ENCODE results near the gene GGCT. TPM values are rescaled to one million over a fixed set of nuclear protein-coding genes. Genes with fewer than 3 reads are reported as not detected.
"Not testable (repeated sequence)": the region's sequence is repeated elsewhere in the genome, so short reads cannot be mapped to it uniquely, and the experiment has no call there.

Gene GGCT, protein sequence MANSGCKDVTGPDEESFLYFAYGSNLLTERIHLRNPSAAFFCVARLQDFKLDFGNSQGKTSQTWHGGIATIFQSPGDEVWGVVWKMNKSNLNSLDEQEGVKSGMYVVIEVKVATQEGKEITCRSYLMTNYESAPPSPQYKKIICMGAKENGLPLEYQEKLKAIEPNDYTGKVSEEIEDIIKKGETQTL
- total RNA-seq, result 10 to 100 TPM; 60.5 to 68.0 TPM

DNA sequence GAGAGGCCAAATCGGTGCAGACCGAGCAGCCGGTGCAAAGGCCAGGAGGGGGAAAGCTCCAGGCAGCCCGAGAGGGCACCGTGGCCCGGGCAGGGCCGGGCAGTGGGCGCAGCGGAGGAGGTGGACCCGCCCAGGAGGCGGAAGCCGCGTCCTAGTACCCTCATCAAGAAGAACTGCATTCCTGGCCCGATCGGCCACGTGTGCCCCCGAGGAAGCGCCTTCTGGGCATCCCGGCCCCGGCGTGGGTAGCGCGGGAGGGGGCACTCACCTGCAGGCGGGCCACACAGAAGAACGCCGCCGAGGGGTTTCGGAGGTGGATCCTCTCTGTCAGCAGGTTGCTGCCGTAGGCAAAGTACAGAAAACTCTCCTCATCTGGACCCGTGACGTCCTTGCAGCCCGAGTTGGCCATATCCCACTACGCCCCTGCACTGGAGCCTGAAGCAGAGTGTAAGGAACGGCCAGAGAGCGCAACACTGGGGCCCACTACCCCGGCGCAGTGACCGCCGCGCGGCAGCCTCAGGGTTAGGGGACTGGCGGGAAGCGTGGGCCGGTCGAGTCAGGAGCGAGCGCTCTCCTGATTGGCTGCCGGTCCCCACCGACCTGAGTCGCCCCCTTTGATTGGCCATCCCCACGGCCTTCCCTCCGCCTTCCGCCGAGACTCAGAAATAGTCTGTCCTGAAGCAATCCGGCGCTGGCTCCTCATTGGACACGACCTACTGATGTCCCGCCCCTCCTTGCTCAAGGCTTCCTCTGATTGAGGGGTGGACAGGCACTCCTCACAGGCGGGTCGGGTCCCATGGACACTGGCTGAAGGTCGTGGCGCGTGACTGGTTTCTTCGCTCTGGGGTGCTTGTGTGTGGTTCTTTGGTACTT lies at the start of gene GGCT:
GGCT (minus strand) TSS at position 529 of the 873 bp plus-strand sequence; CDS start at position 409, 120 bp downstream.
- Mint-ChIP-seq H3K4me1 (ENCODE audit: low read depth) (peaks cover 38% of the 10 kb centered on the region), H3K27ac (peak within 1 kb of the TSS; percentile 79), H3K9me3 (peaks cover 3% of the 10 kb centered on the region), H3K27me3 (no peaks in the 10 kb centered on the region), H3K4me3 (peak within 1 kb of the TSS; percentile 77), H3K36me3 (peaks cover 17% of the 10 kb centered on the region)
- POLR2A ChIA-PET, result no interaction called here
- DNase-seq, result peak; percentile 99
- intact Hi-C loops (cut with micrococcal nuclease), result loop anchor here (1.0 to 10.0 kb wide), 8 partner anchors 25 to 1990 kb away; partner anchors contain the start of genes AVL9, FKBP14, GARS1 and LSM5
- CTCF ChIA-PET, result interaction anchor here (1.4 kb wide), 1 partner anchor 60 kb away, joined by 9 read pairs; no protein-coding TSS in a partner anchor

DNA sequence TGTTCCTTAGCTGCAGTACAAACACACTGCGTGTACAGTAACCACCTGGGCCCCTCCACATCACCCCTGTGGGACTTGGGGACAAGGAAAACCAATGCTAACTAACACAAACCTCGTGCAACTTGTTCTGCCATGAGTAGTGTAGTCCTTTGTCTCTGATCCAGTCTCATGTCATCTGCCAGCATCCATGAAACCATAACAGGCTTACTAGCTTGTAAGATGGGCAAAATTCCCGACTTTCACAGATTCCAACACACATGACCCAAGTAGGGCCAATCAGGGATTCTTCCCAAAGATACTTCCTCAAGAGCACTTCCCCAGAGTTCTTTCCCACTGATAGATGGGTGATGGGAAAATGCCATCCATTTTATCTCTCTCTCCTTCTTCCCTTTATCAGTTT lies 48.9 kb upstream of the GGCT start:
- intact Hi-C loops (cut with micrococcal nuclease), result no loop called here
- POLR2A ChIA-PET, result no interaction called here
- Mint-ChIP-seq H3K9me3 (no peaks in the 10 kb centered on the region), H3K4me1 (ENCODE audit: low read depth) (no peaks in the 10 kb centered on the region), H3K27ac (no peak overlapping the region), H3K36me3 (no peaks in the 10 kb centered on the region), H3K27me3 (no peaks in the 10 kb centered on the region), H3K4me3 (no peak overlapping the region)
- no peak for DNase-seq
- CTCF ChIA-PET, result interaction anchor here (1.0 kb wide), 1 partner anchor 11 kb away, joined by 5 read pairs; no protein-coding TSS in a partner anchor

DNA sequence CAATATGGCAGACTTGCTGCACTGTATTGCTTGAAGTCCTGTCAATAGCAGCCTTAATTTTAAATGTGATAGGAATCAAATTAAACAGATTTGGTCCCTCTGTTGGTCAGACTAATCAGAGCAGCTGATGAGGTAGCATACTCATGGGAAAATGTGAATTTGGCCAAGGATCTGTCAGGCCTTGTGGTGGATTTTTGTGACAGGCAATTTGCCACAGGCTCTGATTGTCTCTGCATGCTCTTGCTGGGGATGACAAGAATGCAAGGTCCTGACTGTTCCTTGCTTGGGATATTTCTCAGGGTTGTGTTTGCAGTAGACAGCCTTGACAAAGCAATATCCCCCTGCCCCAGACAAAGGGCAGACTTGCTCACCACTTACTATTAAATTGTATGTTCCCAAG lies 48.5 kb upstream of the GGCT start:
- Mint-ChIP-seq H3K9me3 (no peaks in the 10 kb centered on the region), H3K36me3 (no peaks in the 10 kb centered on the region), H3K4me3 (no peak overlapping the region), H3K4me1 (ENCODE audit: low read depth) (no peaks in the 10 kb centered on the region), H3K27me3 (no peaks in the 10 kb centered on the region), H3K27ac (no peak overlapping the region)
- ChIA-PET CTCF (interaction anchor here (1.0 kb wide), 1 partner anchor 11 kb away, joined by 5 read pairs; no protein-coding TSS in a partner anchor), POLR2A (no interaction called here)
- DNase-seq, result no peak
- intact Hi-C loops (cut with micrococcal nuclease), result no loop called here

DNA sequence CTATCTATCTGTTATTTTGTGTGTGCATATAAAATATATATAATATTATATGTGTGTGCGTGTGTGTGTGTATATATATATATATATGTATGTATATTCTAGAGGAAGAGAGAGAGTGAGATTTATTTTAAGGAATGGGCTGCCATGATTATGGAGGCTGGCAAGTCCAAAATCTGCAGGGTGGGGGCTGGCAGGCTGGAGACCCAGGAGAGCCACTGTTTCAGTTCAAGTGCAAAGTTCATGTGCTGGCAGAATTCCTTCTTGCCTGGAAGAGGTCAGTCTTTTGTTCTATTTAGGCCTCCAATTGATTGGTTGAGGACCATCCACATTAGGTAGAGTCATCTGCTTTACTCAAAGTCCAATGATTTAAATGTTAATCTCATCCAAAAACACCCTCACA lies 47.7 kb upstream of the GGCT start:
- intact Hi-C loops (cut with micrococcal nuclease), result no loop called here

DNA sequence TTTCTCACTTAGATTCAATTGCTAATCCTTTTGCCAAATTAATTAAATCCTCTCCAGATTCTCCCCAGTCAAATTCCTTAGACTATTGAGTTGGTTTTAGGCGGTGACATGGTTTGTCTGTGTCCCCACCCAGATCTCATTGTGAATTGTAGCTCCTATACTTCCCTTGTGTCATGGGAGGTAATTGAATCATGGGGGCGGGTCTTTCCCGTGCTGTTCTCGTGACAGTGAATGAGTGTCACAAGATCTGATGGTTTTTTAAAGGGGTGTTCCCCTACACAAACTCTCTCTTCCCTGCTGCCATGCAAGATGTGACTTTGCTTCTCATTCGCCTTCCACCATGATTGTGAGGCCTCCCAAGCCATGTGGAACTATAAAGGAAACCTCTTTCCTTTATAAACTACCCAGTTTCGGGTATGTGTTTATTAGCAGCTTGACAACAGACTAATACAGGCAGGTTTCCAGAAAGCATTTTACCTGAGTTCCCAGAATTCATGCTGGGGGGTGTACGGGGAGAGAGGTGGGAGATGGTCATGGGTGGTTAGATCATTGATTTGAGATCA lies 45.4 kb upstream of the GGCT start:
- H3K27ac Mint-ChIP-seq, result no peak overlapping the region
- POLR2A ChIA-PET, result no interaction called here

More for the DNA sequence above, 47.7 kb upstream of the GGCT start:
- DNase-seq, result no peak
- H3K36me3 Mint-ChIP-seq, result no peaks in the 10 kb centered on the region
- no peak overlapping the region for H3K4me3 Mint-ChIP-seq
- no peak overlapping the region for H3K27ac Mint-ChIP-seq
- H3K4me1 Mint-ChIP-seq (ENCODE audit: low read depth), result no peaks in the 10 kb centered on the region
- no peaks in the 10 kb centered on the region for H3K9me3 Mint-ChIP-seq
- ChIA-PET POLR2A (no interaction called here), CTCF (interaction anchor here (8.1 kb wide), 1 partner anchor 10 kb away, joined by 114 read pairs; no protein-coding TSS in a partner anchor)
- H3K27me3 Mint-ChIP-seq, result no peaks in the 10 kb centered on the region

DNA sequence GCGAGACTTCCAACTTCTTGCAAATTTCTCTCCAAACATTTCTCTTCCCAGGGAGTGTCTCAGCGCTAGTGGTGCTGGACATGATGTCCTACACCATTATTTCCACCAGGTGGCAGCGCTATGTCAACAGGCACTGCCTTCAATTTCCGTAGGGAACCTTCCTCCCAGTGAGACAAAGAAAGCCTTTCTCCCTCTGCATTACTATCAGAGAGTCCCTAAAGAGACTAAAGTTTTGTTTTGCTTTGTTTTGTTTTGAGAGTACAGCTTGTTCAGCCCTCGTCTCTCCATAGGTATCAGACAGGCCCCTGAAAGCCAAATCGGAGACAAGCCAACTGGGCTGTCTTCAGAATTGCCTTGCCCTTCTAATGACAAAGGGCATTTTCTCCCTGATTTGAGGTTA lies 44.2 kb upstream of the GGCT start:
- DNase-seq, result peak; percentile 51
- ChIA-PET POLR2A (no interaction called here), CTCF (interaction anchor here (0.6 to 8.1 kb wide), 15 partner anchors 9 to 273 kb away, joined by 3 to 114 read pairs (median 4); partner anchors contain the start of gene NOD1)
- no peaks in the 10 kb centered on the region for H3K4me1 Mint-ChIP-seq (ENCODE audit: low read depth)
- intact Hi-C loops (cut with micrococcal nuclease), result loop anchor here (1.0 to 2.0 kb wide), 2 partner anchors 16 to 191 kb away; no protein-coding TSS in a partner anchor
- H3K27me3 Mint-ChIP-seq, result no peaks in the 10 kb centered on the region
- H3K9me3 Mint-ChIP-seq, result no peaks in the 10 kb centered on the region
- H3K36me3 Mint-ChIP-seq, result peaks cover 1% of the 10 kb centered on the region
- H3K27ac Mint-ChIP-seq, result no peak overlapping the region
- no peak overlapping the region for H3K4me3 Mint-ChIP-seq

More for the DNA sequence above, 45.4 kb upstream of the GGCT start:
- Mint-ChIP-seq H3K4me3 (no peak overlapping the region), H3K27me3 (no peaks in the 10 kb centered on the region), H3K4me1 (ENCODE audit: low read depth) (no peaks in the 10 kb centered on the region), H3K36me3 (no peaks in the 10 kb centered on the region), H3K9me3 (no peaks in the 10 kb centered on the region)
- DNase-seq, result peak; percentile 17
- CTCF ChIA-PET, result interaction anchor here (1.0 to 8.1 kb wide), 12 partner anchors 11 to 274 kb away, joined by 3 to 114 read pairs (median 6); partner anchors contain the start of gene NOD1
- intact Hi-C loops (cut with micrococcal nuclease), result loop anchor here (2.0 kb wide), 1 partner anchor 15 kb away; no protein-coding TSS in a partner anchor

DNA sequence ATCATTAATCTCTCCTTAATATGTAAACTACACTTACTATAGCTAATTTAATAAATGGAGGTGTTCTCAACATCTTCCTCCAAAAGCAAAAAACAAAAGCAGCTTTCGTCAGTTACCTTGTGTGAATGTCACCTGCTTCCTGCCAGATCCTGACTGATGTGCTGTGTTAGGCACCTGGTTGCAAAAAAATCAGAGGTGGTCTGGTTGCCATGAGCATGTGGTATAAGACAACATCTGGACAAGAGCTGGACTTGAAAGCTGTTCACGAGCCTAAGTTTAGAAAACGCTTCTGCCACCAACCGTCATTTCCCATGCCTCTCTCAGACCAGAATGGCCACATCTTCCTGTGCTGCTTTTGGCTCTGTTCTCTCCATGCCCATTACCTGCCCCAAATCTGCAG lies 42.0 kb upstream of the GGCT start:
- ChIA-PET CTCF (interaction anchor here (0.8 to 8.1 kb wide), 6 partner anchors 14 to 196 kb away, joined by 3 to 114 read pairs (median 12); no protein-coding TSS in a partner anchor), POLR2A (no interaction called here)
- Mint-ChIP-seq H3K36me3 (peaks cover 12% of the 10 kb centered on the region), H3K27me3 (no peaks in the 10 kb centered on the region), H3K9me3 (no peaks in the 10 kb centered on the region), H3K4me3 (no peak overlapping the region), H3K4me1 (ENCODE audit: low read depth) (no peaks in the 10 kb centered on the region), H3K27ac (no peak overlapping the region)
- intact Hi-C loops (cut with micrococcal nuclease), result no loop called here
- no peak for DNase-seq

DNA sequence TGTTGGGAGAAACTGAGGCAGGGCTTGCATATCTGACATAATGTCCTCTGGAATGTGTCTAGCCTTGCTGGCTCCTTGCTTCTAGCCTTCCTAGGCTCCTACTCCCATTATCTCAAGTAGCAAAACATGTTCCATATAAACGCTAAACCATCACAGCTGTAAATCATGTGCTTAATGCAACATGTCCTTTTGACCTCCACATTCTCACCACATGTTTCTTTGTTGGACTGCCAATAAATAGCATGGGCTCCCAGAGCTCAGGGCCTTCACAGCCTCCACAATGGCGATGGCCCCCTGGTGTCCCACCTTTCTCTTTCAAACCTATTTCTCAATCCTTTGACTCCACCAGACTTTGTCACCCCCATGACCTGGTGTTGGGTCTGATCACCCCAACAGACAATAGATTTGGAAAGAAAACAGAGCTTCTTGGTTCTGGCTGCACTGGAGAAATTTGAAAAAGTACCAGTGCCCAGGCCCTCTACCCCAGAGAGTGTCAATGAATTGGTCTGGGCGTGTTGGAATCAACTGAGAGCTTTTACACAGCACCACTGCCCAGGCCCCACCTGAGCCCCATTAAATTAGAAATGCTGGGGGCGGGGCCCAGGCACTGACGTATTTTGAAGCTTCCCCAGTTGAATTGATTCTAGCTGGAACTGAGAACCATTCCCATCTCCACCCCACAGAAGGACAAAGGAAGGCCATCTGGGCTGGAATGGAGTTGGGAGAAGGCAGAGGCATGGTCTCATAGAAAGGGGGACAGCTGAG lies 41.3 kb upstream of the GGCT start:
- POLR2A ChIA-PET, result no interaction called here
- intact Hi-C loops (cut with micrococcal nuclease), result no loop called here
- H3K9me3 Mint-ChIP-seq, result no peaks in the 10 kb centered on the region
- H3K4me3 Mint-ChIP-seq, result no peak overlapping the region
- no peak for DNase-seq
- H3K27ac Mint-ChIP-seq, result no peak overlapping the region
- H3K27me3 Mint-ChIP-seq, result no peaks in the 10 kb centered on the region
- H3K36me3 Mint-ChIP-seq, result peaks cover 12% of the 10 kb centered on the region
- CTCF ChIA-PET, result interaction anchor here (0.8 to 8.1 kb wide), 7 partner anchors 14 to 196 kb away, joined by 3 to 114 read pairs (median 12); no protein-coding TSS in a partner anchor
- no peaks in the 10 kb centered on the region for H3K4me1 Mint-ChIP-seq (ENCODE audit: low read depth)

DNA sequence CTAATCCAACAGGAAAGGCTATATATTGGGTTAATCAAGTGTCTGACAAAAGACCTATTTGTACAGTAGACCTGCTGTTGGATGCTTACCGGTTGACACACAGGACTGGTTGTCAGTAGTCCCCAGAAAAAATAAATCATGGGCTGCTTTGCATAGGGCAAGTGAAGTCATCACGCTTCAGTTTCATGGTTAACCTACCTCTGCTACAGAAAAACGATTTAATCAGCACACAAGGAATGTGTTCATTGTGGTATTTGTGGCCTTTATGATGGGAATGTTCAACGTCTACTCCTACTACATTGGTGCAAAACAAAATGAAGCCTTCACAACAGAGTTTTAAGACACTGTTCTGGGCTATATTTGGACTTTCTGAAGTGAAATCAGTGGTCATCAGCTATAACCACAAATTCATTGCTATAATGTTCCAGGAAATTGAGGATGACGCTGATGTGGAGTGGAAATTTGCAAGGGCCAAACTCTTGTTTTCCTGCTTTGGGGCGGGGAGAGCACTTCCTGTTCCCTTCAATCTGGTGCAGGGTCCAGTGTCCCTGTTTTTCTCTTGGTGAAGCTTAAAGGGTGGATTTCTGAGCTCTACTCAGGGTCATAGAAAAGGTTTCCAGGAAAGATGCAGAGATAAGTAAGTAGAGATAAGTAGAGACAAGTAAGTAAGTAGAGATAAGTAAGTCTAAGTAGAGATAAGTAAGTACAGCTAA lies 39.3 kb upstream of the GGCT start:
- ChIA-PET CTCF (no interaction called here), POLR2A (interaction anchor here (0.6 kb wide), 1 partner anchor 36 kb away, joined by 3 read pairs; no protein-coding TSS in a partner anchor)
- H3K4me3 Mint-ChIP-seq, result no peak overlapping the region
- H3K27me3 Mint-ChIP-seq, result no peaks in the 10 kb centered on the region
- H3K9me3 Mint-ChIP-seq, result no peaks in the 10 kb centered on the region
- no peak for DNase-seq
- intact Hi-C loops (cut with micrococcal nuclease), result no loop called here
- H3K27ac Mint-ChIP-seq, result no peak overlapping the region
- H3K4me1 Mint-ChIP-seq (ENCODE audit: low read depth), result no peaks in the 10 kb centered on the region
- H3K36me3 Mint-ChIP-seq, result peaks cover 23% of the 10 kb centered on the region

DNA sequence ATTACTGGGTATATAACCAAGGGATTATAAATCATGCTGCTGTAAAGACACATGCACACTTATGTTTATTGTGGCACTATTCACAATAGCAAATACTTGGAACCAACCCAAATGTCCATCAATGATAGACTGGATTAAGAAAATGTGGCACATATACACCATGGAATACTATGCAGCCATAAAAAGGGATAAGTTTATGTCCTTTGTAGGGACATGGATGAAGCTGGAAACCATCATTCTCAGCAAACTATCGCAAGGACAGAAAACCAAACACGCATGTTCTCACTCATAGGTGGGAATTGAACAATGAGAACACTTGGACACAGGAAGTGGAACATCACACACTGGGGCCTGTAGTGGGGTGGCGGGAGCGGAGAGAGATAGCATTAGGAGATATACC lies 38.5 kb upstream of the GGCT start:
- H3K27ac Mint-ChIP-seq; H3K4me1 Mint-ChIP-seq (ENCODE audit: low read depth); H3K27me3 Mint-ChIP-seq; H3K4me3 Mint-ChIP-seq; H3K9me3 Mint-ChIP-seq; CTCF ChIA-PET; POLR2A ChIA-PET; DNase-seq; intact Hi-C loops (cut with micrococcal nuclease): not testable (repeated sequence)
- H3K36me3 Mint-ChIP-seq, result peaks cover 30% of the 10 kb centered on the region

DNA sequence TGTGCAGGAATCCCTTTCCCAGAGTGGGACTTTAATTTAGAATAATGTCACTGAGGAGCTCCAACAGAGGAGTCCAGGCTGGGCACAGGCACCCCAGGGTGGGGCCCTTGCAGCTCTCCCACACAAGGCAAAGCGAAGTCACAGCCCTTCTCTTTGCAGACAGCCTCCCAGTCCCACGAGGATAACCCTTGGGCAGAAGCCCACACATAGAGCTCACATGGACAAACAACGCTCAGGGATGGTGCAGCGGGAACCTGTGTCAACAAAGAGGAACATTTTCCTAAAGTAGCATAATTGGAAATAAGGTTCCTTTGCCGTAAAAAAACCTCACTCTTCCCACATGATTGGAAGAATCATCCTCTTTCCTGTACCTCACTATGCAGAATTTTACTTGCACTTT lies 29.3 kb upstream of the GGCT start:
- Mint-ChIP-seq H3K36me3 (peaks cover 12% of the 10 kb centered on the region), H3K9me3 (no peaks in the 10 kb centered on the region), H3K4me3 (no peak overlapping the region), H3K4me1 (ENCODE audit: low read depth) (peaks cover 8% of the 10 kb centered on the region), H3K27ac (no peak overlapping the region), H3K27me3 (no peaks in the 10 kb centered on the region)
- POLR2A ChIA-PET, result no interaction called here
- no peak for DNase-seq
- intact Hi-C loops (cut with micrococcal nuclease), result no loop called here
- CTCF ChIA-PET, result interaction anchor here (2.5 kb wide), 1 partner anchor 30 kb away, joined by 13 read pairs; no protein-coding TSS in a partner anchor

Measured in activated CD4-positive, alpha-beta memory T cell treated with anti-CD3 and anti-CD28 coated beads for 36 hours (primary cell).